GM12878 (cell line): Measurements from ENCODE around the gene FAT1. TPM values are rescaled to one million over a fixed set of nuclear protein-coding genes. Genes with fewer than 3 reads are reported as not detected.

ENCODE experiments used
- HDAC6 ChIP-seq: fragments of 200-600 bp; sonication (generic); IDR thresholded peaks from one replicate; pipeline ENCODE4 v1.8.0; 2017; ENCODE audit warnings: antibody characterized with exemption; ENCODE audit not compliant: unreplicated experiment
- NR2C2 ChIP-seq: IDR thresholded peaks from 2 replicates; pipeline ENCODE4 v1.6.1; 2011; ENCODE audit warnings: borderline replicate concordance, low read depth; ENCODE audit not compliant: control insufficient read depth, insufficient read length
- polyA plus RNA-seq, 11 experiments: library from polyadenylated mRNA; depleted of rRNA in 4 of 11; unstranded in 6 of 11; stranded (reverse) in 5 of 11; fragments of >200 nt; fragmentation: Nextera tagmentation in 4 of 11; fragmentation: Illumina TruSeq in 1 of 11; extraction: Ambion mirVana in 4 of 11; extraction: Trizol in 1 of 11; gene quantifications; 1 replicate in 1 of 11; 2 replicates in 10 of 11; pipeline versions ENCODE4 v1.2.1 to v1.2.3, GENCODE V29; 2011 to 2016; ENCODE audit warnings: inconsistent platforms in 2 of 11, missing spikeins in 2 of 11, low read depth in 1 of 11
- total RNA-seq, 4 experiments: library from RNA; depleted of rRNA in 3 of 4; stranded (reverse); fragments of >200 nt in 3 of 4; fragmentation: Illumina TruSeq in 1 of 4; extraction: Trizol in 1 of 4; gene quantifications; 2 replicates each; pipeline versions ENCODE4 v1.2.1 to v1.2.3, GENCODE V29; 2013 to 2021
- TF ChIP-seq, protein P1 (sequence below): fragments of 450-650 bp; IDR thresholded peaks from 2 replicates; pipeline ENCODE4 v1.6.1; 2017; ENCODE audit warnings: antibody characterized with exemption, mild to moderate bottlenecking, moderate library complexity
- TF ChIP-seq, protein P2 (sequence below): IDR thresholded peaks from 2 replicates; pipeline ENCODE4 v1.6.1; 2012; ENCODE audit warnings: low read length, inconsistent platforms
- TF ChIP-seq, protein P3 (sequence below): fragments of 450-650 bp; formaldehyde crosslinking; IDR thresholded peaks from 2 replicates; pipeline ENCODE4 v1.4.0; 2022; ENCODE audit warnings: mild to moderate bottlenecking, moderate library complexity

FAT1 gene
- total and polyA plus RNA-seq, 10 of the 15 experiments (the other 5 are each of a cell fraction or from before 2014, with no cell fraction given): 0.04 to 11.8 (median 0.11) TPM; not detected in 1

DNA sequence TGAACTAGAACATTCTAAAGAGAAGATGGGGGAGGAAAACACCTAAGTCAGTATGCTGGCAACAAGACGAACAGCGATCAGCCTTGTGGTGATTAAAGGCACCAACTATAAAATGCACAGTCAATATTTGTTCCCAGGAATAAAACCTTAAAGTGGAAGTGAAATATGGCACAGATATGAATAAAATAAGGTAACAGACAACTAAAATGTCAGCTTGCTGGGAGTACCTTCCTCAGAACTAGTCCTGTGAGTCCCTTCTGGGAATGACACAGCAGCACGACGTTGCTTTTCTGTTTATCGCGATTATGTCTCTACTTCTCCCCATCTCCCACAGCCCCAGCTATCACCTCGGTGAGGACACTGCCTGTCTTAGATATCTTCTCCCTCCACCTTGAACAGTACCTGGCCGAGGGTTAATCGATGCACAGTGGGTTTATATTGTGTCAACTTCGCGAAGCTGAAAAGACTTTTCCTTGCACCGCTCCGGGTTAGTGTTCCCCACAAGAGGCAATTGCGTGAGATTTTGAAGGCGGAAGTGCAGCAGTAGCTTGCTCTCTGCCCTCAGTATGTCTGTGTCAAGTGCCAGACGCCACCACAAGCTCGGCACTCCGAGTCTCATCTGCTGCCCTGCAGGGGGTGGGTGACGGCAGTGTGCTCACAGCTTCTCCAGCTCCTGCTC, 185.7 kb downstream of the FAT1 start (continued):
- TF ChIP-seq, protein P1, sequence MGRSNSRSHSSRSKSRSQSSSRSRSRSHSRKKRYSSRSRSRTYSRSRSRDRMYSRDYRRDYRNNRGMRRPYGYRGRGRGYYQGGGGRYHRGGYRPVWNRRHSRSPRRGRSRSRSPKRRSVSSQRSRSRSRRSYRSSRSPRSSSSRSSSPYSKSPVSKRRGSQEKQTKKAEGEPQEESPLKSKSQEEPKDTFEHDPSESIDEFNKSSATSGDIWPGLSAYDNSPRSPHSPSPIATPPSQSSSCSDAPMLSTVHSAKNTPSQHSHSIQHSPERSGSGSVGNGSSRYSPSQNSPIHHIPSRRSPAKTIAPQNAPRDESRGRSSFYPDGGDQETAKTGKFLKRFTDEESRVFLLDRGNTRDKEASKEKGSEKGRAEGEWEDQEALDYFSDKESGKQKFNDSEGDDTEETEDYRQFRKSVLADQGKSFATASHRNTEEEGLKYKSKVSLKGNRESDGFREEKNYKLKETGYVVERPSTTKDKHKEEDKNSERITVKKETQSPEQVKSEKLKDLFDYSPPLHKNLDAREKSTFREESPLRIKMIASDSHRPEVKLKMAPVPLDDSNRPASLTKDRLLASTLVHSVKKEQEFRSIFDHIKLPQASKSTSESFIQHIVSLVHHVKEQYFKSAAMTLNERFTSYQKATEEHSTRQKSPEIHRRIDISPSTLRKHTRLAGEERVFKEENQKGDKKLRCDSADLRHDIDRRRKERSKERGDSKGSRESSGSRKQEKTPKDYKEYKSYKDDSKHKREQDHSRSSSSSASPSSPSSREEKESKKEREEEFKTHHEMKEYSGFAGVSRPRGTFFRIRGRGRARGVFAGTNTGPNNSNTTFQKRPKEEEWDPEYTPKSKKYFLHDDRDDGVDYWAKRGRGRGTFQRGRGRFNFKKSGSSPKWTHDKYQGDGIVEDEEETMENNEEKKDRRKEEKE: no peak
- TF ChIP-seq NR2C2 (no peak), HDAC6 (no peak)
- TF ChIP-seq, protein P2, sequence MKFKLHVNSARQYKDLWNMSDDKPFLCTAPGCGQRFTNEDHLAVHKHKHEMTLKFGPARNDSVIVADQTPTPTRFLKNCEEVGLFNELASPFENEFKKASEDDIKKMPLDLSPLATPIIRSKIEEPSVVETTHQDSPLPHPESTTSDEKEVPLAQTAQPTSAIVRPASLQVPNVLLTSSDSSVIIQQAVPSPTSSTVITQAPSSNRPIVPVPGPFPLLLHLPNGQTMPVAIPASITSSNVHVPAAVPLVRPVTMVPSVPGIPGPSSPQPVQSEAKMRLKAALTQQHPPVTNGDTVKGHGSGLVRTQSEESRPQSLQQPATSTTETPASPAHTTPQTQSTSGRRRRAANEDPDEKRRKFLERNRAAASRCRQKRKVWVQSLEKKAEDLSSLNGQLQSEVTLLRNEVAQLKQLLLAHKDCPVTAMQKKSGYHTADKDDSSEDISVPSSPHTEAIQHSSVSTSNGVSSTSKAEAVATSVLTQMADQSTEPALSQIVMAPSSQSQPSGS: no peak
- TF ChIP-seq, protein P3, sequence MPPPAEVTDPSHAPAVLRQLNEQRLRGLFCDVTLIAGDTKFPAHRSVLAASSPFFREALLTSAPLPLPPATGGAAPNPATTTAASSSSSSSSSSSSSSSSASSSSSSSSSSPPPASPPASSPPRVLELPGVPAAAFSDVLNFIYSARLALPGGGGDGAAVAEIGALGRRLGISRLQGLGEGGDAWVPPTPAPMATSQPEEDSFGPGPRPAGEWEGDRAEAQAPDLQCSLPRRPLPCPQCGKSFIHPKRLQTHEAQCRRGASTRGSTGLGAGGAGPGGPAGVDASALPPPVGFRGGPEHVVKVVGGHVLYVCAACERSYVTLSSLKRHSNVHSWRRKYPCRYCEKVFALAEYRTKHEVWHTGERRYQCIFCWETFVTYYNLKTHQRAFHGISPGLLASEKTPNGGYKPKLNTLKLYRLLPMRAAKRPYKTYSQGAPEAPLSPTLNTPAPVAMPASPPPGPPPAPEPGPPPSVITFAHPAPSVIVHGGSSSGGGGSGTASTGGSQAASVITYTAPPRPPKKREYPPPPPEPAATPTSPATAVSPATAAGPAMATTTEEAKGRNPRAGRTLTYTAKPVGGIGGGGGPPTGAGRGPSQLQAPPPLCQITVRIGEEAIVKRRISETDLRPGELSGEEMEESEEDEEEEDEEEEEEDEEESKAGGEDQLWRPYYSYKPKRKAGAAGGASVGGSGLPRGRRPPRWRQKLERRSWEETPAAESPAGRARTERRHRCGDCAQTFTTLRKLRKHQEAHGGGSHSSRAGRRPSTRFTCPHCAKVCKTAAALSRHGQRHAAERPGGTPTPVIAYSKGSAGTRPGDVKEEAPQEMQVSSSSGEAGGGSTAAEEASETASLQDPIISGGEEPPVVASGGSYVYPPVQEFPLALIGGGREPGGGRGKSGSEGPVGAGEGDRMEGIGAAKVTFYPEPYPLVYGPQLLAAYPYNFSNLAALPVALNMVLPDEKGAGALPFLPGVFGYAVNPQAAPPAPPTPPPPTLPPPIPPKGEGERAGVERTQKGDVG (CRISPR knock-in tag): no peak

Other genes starting within 250 kb of the FAT1 start
- not detected in 2 replicates for gene MTNR1A, start 168.3 kb downstream of the FAT1 start, total RNA-seq (2014; rRNA removed)
- gene MTNR1A, start 168.3 kb downstream of the FAT1 start, total RNA-seq (2014; rRNA removed; fragmentation: Illumina TruSeq; extraction: Trizol): not detected in 2 replicates
- gene MTNR1A, start 168.3 kb downstream of the FAT1 start, total RNA-seq (2021): not detected in 2 replicates
- 0.14 TPM in 1 of 2 replicates, not detected in the other for gene MTNR1A, start 168.3 kb downstream of the FAT1 start, polyA plus RNA-seq (2011; rRNA removed)
- not detected in 2 replicates for gene MTNR1A, start 168.3 kb downstream of the FAT1 start, polyA plus RNA-seq (2014; fragmentation: Illumina TruSeq; extraction: Trizol)
- not detected for gene MTNR1A, start 168.3 kb downstream of the FAT1 start, polyA plus RNA-seq (2014; fragmentation: Nextera tagmentation; extraction: Ambion mirVana)
- not detected in 2 replicates for gene MTNR1A, start 168.3 kb downstream of the FAT1 start, polyA plus RNA-seq (2014; rRNA removed)
- gene MTNR1A, start 168.3 kb downstream of the FAT1 start, polyA plus RNA-seq (2016; fragmentation: Nextera tagmentation; extraction: Ambion mirVana): not detected